ENCODE data around the gene ARHGAP24. TPM values are rescaled to one million over a fixed set of nuclear protein-coding genes. Genes with fewer than 3 reads are reported as not detected.

Gene ARHGAP24
- polyA plus RNA-seq, 3 donors: 12.5 to 32.0 (median 18.8) TPM

- H3K9me3 Mint-ChIP-seq: peaks cover 0 to 2% (median 0%) of the 10 kb centered on the region in 7 donors
- intact Hi-C loops (cut with micrococcal nuclease): no loop called here
- Histone ChIP-seq H4K20me1 (ENCODE audit: insufficient read depth, low read length) (peaks cover 53% of the 10 kb centered on the region), H3K4me3 (replicated peaks in 1 of 3; ENCODE audit: low read depth in 2 of 3, low read length in 3 of 3) (no peak overlapping the region), H3K79me2 (ENCODE audit: insufficient read depth, low read length) (peaks cover 5% of the 10 kb centered on the region), H2AFZ (ENCODE audit: insufficient read depth, low read depth, low read length, poor library complexity, severe bottlenecking) (no peak overlapping the region), H3K27me3 (ENCODE audit: control insufficient read depth in 2 of 2, insufficient read depth in 2 of 2, low read length in 2 of 2) (no peaks in the 10 kb centered on the region), H3K9ac (ENCODE audit: insufficient read depth, low read length, poor library complexity, severe bottlenecking) (no peak overlapping the region), H3K36me3 (replicated peaks in 1 of 2; ENCODE audit: control insufficient read depth in 1 of 2, insufficient read depth in 2 of 2, low read length in 2 of 2) (peaks cover 15 to 38% of the 10 kb centered on the region in 2 donors), H3K27ac (ENCODE audit: low read depth in 1 of 2, low read length in 2 of 2) (no peak overlapping the region), H3K9me3 (replicated peaks in 1 of 2; ENCODE audit: control insufficient read depth in 1 of 2, insufficient read depth in 1 of 2, low read length in 2 of 2) (no peaks in the 10 kb centered on the region), H3K4me1 (ENCODE audit: control insufficient read depth in 1 of 2, insufficient read depth in 2 of 2, low read length in 2 of 2) (no peaks in the 10 kb centered on the region), H3K4me2 (replicated peaks; ENCODE audit: extremely low read depth, low read length, poor library complexity, severe bottlenecking) (no peak overlapping the region)
- TF ChIP-seq CTCF (IDR thresholded peaks at IDR 0.05): no peak
- DNase-seq: no peak
- peak overlapping the region in 1 of 7 donors; percentile 46 for H3K27ac Mint-ChIP-seq
- no CpG with 5 or more reads among the region's 2 CpGs for WGBS (ENCODE audit: insufficient coverage)
- no peak overlapping the region for H3K4me3 Mint-ChIP-seq
- peaks cover 27 to 29% of the 10 kb centered on the region in 2 donors for H3K36me3 Mint-ChIP-seq
- no peaks in the 10 kb centered on the region for H3K27me3 Mint-ChIP-seq (ENCODE audit: low read depth in 3 of 3)
- H3K4me1 Mint-ChIP-seq: no peaks in the 10 kb centered on the region
These were observed 94.9 kb downstream of the ARHGAP24 start for GRCh38 chr4:85569730-85570299.

- Mint-ChIP-seq H3K9me3 (peaks cover 0 to 2% (median 0%) of the 10 kb centered on the region in 7 donors), H3K4me3 (no peak overlapping the region), H3K36me3 (peaks cover 28 to 30% of the 10 kb centered on the region in 2 donors), H3K27ac (peak overlapping the region in 5 of 7 donors; percentile 1 to 50 (median 13)), H3K4me1 (no peaks in the 10 kb centered on the region), H3K27me3 (ENCODE audit: low read depth in 3 of 3) (no peaks in the 10 kb centered on the region)
- TF ChIP-seq CTCF (IDR thresholded peaks at IDR 0.05): no peak
- H3K36me3 ChIP-seq (replicated peaks in 1 of 2; ENCODE audit: control insufficient read depth in 1 of 2, insufficient read depth in 2 of 2, low read length in 2 of 2): peaks cover 15 to 44% of the 10 kb centered on the region in 2 donors
- peaks cover 4% of the 10 kb centered on the region for H3K79me2 ChIP-seq (ENCODE audit: insufficient read depth, low read length)
- WGBS (ENCODE audit: insufficient coverage): 100% methylated on average over 2 of the region's 3 CpGs
- no peaks in the 10 kb centered on the region for H3K4me1 ChIP-seq (ENCODE audit: control insufficient read depth in 1 of 2, insufficient read depth in 2 of 2, low read length in 2 of 2)
- H3K4me3 ChIP-seq (replicated peaks in 1 of 3; ENCODE audit: low read depth in 2 of 3, low read length in 3 of 3): no peak overlapping the region
- intact Hi-C loops (cut with micrococcal nuclease): no loop called here
- no peak overlapping the region for H3K4me2 ChIP-seq (replicated peaks; ENCODE audit: extremely low read depth, low read length, poor library complexity, severe bottlenecking)
- no peak overlapping the region for H3K27ac ChIP-seq (ENCODE audit: low read depth in 1 of 2, low read length in 2 of 2)
- DNase-seq: no peak
- H3K9ac ChIP-seq (ENCODE audit: insufficient read depth, low read length, poor library complexity, severe bottlenecking): no peak overlapping the region
- peaks cover 47% of the 10 kb centered on the region for H4K20me1 ChIP-seq (ENCODE audit: insufficient read depth, low read length)
- no peak overlapping the region for H2AFZ ChIP-seq (ENCODE audit: insufficient read depth, low read depth, low read length, poor library complexity, severe bottlenecking)
- no peaks in the 10 kb centered on the region for H3K9me3 ChIP-seq (replicated peaks in 1 of 2; ENCODE audit: control insufficient read depth in 1 of 2, insufficient read depth in 1 of 2, low read length in 2 of 2)
- H3K27me3 ChIP-seq (ENCODE audit: control insufficient read depth in 2 of 2, insufficient read depth in 2 of 2, low read length in 2 of 2): no peaks in the 10 kb centered on the region
These were observed 95.4 kb downstream of the ARHGAP24 start for GRCh38 chr4:85570388-85570787.

All from CD14-positive monocyte (primary cell).